ENCODE measurements around the gene RCOR1. TPM values are rescaled to one million over a fixed set of nuclear protein-coding genes. Genes with fewer than 3 reads are reported as not detected.

The RCOR1 gene
- total RNA-seq, 1 experiment from 2014 or later: 25.4 TPM

- peak overlapping the region; percentile 18 for H3K4me3 Mint-ChIP-seq
- H3K27ac Mint-ChIP-seq: peak overlapping the region; percentile 75
- no peaks in the 10 kb centered on the region for H3K27me3 Mint-ChIP-seq (ENCODE audit: low read depth)
- peaks cover 46% of the 10 kb centered on the region for H3K4me1 Mint-ChIP-seq
- DNase-seq (ENCODE audit: low spot score) (no peak), ATAC-seq (peak; percentile 78)
- no peaks in the 10 kb centered on the region for H3K36me3 Mint-ChIP-seq
- POLR2A ChIA-PET: no interaction called here
- TF ChIP-seq CTCF (IDR thresholded peaks at IDR 0.05) (no peak), CBFB (CRISPR knock-in tag; IDR thresholded peaks at IDR 0.05; ENCODE audit: low read depth) (no peak), ESRRA (CRISPR knock-in tag; IDR thresholded peaks at IDR 0.05; ENCODE audit: borderline replicate concordance) (no peak), AFF4 (CRISPR knock-in tag; IDR thresholded peaks at IDR 0.05; ENCODE audit: borderline replicate concordance) (no peak), ZNF121 (CRISPR knock-in tag; IDR thresholded peaks at IDR 0.05) (no peak), NR1H2 (CRISPR knock-in tag; IDR thresholded peaks at IDR 0.05) (no peak), CREM (CRISPR knock-in tag; IDR thresholded peaks at IDR 0.05) (no peak), ZNF396 (CRISPR knock-in tag; IDR thresholded peaks at IDR 0.05; ENCODE audit: borderline replicate concordance) (no peak), E2F5 (CRISPR knock-in tag; IDR thresholded peaks at IDR 0.05) (no peak)
- TF ChIP-seq, protein P1, sequence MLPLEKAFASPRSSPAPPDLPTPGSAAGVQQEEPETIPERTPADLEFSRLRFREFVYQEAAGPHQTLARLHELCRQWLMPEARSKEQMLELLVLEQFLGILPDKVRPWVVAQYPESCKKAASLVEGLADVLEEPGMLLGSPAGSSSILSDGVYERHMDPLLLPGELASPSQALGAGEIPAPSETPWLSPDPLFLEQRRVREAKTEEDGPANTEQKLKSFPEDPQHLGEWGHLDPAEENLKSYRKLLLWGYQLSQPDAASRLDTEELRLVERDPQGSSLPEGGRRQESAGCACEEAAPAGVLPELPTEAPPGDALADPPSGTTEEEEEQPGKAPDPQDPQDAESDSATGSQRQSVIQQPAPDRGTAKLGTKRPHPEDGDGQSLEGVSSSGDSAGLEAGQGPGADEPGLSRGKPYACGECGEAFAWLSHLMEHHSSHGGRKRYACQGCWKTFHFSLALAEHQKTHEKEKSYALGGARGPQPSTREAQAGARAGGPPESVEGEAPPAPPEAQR (CRISPR knock-in tag; IDR thresholded peaks at IDR 0.05): no peak
- TF ChIP-seq, protein P2, sequence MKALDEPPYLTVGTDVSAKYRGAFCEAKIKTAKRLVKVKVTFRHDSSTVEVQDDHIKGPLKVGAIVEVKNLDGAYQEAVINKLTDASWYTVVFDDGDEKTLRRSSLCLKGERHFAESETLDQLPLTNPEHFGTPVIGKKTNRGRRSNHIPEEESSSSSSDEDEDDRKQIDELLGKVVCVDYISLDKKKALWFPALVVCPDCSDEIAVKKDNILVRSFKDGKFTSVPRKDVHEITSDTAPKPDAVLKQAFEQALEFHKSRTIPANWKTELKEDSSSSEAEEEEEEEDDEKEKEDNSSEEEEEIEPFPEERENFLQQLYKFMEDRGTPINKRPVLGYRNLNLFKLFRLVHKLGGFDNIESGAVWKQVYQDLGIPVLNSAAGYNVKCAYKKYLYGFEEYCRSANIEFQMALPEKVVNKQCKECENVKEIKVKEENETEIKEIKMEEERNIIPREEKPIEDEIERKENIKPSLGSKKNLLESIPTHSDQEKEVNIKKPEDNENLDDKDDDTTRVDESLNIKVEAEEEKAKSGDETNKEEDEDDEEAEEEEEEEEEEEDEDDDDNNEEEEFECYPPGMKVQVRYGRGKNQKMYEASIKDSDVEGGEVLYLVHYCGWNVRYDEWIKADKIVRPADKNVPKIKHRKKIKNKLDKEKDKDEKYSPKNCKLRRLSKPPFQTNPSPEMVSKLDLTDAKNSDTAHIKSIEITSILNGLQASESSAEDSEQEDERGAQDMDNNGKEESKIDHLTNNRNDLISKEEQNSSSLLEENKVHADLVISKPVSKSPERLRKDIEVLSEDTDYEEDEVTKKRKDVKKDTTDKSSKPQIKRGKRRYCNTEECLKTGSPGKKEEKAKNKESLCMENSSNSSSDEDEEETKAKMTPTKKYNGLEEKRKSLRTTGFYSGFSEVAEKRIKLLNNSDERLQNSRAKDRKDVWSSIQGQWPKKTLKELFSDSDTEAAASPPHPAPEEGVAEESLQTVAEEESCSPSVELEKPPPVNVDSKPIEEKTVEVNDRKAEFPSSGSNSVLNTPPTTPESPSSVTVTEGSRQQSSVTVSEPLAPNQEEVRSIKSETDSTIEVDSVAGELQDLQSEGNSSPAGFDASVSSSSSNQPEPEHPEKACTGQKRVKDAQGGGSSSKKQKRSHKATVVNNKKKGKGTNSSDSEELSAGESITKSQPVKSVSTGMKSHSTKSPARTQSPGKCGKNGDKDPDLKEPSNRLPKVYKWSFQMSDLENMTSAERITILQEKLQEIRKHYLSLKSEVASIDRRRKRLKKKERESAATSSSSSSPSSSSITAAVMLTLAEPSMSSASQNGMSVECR (CRISPR knock-in tag; IDR thresholded peaks at IDR 0.05; ENCODE audit: borderline replicate concordance): no peak
- no peaks in the 10 kb centered on the region for H3K9me3 Mint-ChIP-seq
- CTCF ChIA-PET: interaction anchor here (0.8 to 2.1 kb wide), 5 partner anchors 10 to 106 kb away, joined by 3 to 9 read pairs (median 5); no protein-coding TSS in a partner anchor
Measured at GRCh38 chr14:102630405-102630804, 38.0 kb downstream of the RCOR1 start.

GRCh38 chr14:102630881-102631280, 38.4 kb downstream of the RCOR1 start:
- ATAC-seq: no peak
- CTCF ChIA-PET: interaction anchor here (1.8 to 2.1 kb wide), 3 partner anchors 10 to 63 kb away, joined by 5 to 9 read pairs (median 8); no protein-coding TSS in a partner anchor
- no peak overlapping the region for H3K4me3 Mint-ChIP-seq
- TF ChIP-seq, protein P3, sequence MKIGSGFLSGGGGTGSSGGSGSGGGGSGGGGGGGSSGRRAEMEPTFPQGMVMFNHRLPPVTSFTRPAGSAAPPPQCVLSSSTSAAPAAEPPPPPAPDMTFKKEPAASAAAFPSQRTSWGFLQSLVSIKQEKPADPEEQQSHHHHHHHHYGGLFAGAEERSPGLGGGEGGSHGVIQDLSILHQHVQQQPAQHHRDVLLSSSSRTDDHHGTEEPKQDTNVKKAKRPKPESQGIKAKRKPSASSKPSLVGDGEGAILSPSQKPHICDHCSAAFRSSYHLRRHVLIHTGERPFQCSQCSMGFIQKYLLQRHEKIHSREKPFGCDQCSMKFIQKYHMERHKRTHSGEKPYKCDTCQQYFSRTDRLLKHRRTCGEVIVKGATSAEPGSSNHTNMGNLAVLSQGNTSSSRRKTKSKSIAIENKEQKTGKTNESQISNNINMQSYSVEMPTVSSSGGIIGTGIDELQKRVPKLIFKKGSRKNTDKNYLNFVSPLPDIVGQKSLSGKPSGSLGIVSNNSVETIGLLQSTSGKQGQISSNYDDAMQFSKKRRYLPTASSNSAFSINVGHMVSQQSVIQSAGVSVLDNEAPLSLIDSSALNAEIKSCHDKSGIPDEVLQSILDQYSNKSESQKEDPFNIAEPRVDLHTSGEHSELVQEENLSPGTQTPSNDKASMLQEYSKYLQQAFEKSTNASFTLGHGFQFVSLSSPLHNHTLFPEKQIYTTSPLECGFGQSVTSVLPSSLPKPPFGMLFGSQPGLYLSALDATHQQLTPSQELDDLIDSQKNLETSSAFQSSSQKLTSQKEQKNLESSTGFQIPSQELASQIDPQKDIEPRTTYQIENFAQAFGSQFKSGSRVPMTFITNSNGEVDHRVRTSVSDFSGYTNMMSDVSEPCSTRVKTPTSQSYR (CRISPR knock-in tag; IDR thresholded peaks at IDR 0.05): no peak
- TF ChIP-seq, protein P4, sequence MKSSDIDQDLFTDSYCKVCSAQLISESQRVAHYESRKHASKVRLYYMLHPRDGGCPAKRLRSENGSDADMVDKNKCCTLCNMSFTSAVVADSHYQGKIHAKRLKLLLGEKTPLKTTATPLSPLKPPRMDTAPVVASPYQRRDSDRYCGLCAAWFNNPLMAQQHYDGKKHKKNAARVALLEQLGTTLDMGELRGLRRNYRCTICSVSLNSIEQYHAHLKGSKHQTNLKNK (CRISPR knock-in tag; IDR thresholded peaks at IDR 0.05): no peak
- TF ChIP-seq ELF4 (CRISPR knock-in tag; IDR thresholded peaks at IDR 0.05; ENCODE audit: low read depth) (no peak), AFF4 (CRISPR knock-in tag; IDR thresholded peaks at IDR 0.05; ENCODE audit: borderline replicate concordance) (no peak)

More at GRCh38 chr14:102630881-102631280, 38.4 kb downstream of the RCOR1 start:
- POLR2A ChIA-PET: no interaction called here
- H3K27ac Mint-ChIP-seq: no peak overlapping the region; the same call in 1 of the 2 replicates
- H3K4me1 Mint-ChIP-seq: peaks cover 43% of the 10 kb centered on the region
- no peaks in the 10 kb centered on the region for H3K27me3 Mint-ChIP-seq (ENCODE audit: low read depth)
- no peaks in the 10 kb centered on the region for H3K36me3 Mint-ChIP-seq
- DNase-seq (ENCODE audit: low spot score): no peak
- no peaks in the 10 kb centered on the region for H3K9me3 Mint-ChIP-seq
